ENCODE results near the gene EIPR1.
"Not testable (repeated sequence)": the region's sequence is repeated elsewhere in the genome, so short reads cannot be mapped to it uniquely, and the experiment has no call there.

EIPR1 gene

DNA sequence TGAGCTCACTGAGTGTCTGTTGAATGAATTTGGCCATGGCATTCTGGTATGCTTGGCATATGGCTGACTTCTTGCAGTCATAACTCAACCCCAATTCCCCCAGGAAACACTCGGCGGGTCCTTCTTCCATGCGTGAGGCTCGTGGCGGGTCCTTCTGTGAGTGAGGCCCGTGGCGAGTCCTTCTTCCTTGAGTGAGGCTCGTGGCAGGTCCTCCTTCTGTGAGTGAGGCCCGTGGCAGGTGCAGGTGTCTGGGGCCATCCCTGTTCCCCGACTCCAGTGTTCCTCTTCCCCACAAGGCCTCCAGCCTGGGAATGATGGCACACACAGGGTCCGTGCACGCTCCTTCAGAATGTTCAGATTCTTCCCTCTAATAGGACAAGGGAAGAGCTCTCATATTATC lies 169.0 kb downstream of the EIPR1 start:
- no peak for DNase-seq (ENCODE audit: low read depth)
- no peak overlapping the region for H3K4me3 ChIP-seq (ENCODE audit: low read depth, low read length)

DNA sequence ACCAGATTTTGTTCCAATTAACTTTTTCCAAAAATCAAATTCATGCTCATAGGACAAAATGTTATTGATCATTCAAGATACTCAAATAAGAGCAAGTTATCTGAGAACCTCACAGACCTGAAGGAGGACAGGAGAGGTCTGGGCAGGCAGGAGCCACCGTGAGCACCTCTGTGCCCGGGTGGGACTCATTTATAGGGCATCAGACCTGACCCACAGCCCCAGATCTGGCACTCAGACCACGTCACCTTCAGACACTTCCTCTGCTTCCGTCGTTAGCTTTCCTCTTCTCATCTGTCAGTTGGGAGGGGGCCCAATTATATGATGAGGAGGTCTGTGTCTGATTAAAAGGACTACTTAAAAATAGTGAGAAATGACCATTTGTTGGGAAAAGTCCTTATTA lies 169.4 kb downstream of the EIPR1 start:
- DNase-seq (ENCODE audit: low read depth): no peak
- H3K4me3 ChIP-seq (ENCODE audit: low read depth, low read length): no peak overlapping the region

DNA sequence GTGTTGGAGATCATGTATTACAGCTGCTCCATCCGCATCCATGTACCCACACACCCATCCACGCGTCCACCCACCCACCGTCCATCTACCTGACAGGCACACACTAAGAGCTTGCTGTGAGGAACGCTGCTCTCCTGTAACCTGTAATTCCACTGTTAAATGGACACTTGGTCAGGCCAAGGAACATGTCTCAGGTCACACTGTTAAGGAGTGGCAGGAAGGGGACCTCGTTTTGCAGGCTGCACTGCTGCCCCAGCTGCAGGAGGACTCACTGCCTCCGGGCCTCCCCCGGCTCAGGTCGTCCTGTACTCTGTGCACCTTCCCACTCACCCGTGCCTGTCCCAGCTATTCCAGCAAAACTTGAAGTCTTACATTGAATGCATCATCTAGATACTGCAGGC lies 170.5 kb downstream of the EIPR1 start:
- H3K4me3 ChIP-seq (ENCODE audit: low read depth, low read length): no peak overlapping the region
- DNase-seq (ENCODE audit: low read depth): no peak

DNA sequence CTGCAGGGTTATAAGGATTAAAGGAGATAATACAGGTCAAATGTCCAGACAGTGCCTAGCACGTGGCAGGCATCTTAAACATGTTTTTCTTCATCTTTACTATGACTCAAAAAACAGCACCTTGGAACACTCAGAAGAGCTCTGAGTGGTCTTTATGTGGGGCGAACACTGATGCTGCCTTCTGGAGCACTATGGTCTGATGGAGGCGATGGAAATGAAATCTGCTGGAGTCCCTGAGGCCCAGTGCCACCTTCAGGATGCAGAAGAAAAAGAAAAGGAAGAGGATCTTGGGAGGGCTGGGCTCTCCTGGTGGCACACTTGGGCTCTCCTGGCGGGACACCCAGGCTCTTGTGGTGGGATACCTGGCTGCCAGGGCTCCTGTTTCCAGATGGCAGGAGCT lies 171.8 kb downstream of the EIPR1 start:
- H3K4me3 ChIP-seq (ENCODE audit: low read depth, low read length): no peak overlapping the region
- no peak for DNase-seq (ENCODE audit: low read depth)

DNA sequence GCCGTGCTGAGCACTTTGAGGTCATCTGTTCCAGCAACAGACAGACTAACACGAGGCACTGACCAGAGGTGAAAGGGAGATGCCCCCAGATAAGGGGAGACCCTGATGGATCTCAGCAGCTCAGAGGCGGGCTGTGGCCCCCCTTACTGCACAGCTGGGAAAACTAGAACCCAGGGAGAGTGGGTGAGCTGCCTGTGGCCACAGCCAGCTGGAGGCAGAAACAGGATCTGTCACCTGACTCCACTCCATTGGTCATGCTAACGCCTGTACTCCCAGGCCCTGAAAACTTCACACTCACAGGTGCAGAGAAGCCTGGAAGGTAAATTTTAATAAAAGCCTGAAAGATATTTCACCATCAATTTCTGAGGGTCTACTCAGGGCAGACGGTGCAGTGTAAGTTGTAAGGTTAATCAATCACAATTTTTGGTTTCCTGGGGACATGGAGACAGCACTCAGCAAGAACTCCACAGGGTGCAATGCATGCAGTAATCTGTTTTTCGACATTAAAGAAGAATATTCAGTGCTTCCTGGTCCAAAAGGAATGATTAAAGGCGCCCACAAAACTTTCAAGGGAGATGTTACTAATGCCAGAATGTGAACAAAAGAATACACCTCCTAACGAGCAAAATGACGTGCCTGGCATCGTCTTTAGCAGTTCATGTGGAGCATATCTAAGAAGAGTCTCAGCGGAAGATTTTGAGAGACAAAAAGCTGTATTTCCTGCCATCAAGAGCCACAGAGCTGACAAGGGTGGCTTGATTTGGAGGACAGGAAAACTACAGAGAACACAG lies 173.4 kb downstream of the EIPR1 start:
- no peak overlapping the region for H3K4me3 ChIP-seq (ENCODE audit: low read depth, low read length)
- no peak for DNase-seq (ENCODE audit: low read depth)

DNA sequence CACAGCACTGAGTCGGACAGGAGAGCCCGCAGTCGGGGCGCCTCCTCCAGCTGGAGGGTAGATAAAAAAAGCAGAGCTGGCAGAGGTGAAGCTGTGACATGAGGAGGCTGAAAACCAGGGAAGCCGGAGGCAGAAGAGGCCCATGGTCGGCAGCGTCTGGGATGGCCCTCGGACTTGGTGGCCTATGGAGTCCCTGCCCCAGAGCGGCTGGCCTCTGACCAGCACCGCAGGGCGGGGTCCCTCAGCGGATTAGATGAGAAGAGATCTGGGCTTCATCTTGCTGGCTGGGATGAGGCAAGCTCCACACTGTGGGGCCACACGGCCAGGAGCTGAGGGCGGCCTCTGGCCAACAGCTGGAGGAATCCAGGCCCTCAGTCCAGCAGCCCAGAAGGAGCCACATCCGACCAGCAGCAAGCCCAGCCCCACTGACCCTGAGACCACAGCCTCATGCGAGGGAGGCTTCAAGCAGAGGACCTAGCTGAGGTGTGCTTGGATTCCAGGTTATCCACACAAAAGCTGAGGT lies 174.1 kb downstream of the EIPR1 start:
- DNase-seq (ENCODE audit: low read depth): no peak
- H3K4me3 ChIP-seq (ENCODE audit: low read depth, low read length): no peak overlapping the region

DNA sequence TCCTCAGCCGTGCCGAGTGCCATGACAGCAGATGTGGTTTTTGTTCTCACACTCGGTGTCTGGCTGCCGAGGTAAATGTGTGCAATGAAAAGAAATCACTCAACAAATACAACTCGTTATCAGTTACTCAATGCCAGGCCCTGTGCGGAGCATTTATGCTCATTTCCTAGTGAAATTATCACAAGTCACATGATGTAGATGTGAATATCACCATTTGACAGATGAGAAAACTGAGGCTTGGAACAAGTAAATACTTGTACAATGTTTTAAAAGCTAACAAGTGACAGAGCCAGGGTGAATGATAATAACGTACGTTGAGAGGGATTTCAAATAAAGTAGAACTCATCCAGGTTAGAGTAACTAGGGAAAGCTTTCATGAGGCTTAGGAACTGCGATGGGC lies 174.7 kb downstream of the EIPR1 start:
- no peak overlapping the region for H3K4me3 ChIP-seq (ENCODE audit: low read depth, low read length)

DNA sequence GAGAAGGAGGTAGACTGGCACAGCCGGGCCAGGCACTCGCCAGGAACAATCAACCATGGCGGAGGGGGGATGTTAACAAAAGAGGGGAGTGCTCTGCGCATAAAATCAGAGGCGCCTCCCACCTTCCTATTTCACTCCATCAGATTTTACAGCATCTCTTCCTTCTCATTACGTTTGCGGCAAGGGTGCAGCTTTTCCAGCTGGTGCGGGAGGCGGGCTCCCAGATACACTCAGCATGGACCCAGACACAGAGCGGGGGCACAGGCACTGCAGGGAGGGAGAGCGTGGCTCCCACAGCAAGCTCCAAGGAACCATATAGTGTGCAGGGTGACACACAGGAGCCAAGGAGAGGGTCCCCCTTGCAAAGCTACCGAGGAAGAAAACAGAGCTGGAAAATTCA lies 176.3 kb downstream of the EIPR1 start:
- no peak overlapping the region for H3K4me3 ChIP-seq (ENCODE audit: low read depth, low read length)
- no peak for DNase-seq (ENCODE audit: low read depth)

More for the DNA sequence above, 174.7 kb downstream of the EIPR1 start:
- DNase-seq (ENCODE audit: low read depth): no peak

DNA sequence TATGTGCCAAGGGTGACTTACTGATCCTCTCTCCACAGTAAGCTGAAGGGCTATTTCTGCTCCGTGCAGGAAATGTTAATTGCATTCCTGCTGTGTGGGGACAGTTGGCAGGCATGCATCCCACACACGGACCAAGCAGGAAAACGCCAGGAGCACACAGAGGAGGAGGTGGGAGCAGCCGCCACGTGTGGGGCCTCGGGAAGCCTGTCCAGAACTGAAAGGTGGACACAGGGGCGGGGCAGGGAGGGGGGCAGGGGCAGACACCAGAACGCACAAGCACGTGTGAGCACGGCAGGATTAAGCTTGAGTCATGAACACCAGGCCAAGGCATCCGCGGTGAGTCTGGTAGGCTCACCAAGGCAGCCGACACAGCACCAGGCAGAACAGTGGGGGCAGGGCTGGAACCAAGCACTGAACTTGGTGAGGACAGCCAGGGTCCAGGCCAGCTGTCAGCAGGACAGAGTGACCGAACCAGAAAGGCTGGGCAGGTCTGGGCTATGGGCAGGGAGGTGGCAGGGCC lies 177.1 kb downstream of the EIPR1 start:
- DNase-seq (ENCODE audit: low read depth): no peak
- H3K4me3 ChIP-seq (ENCODE audit: low read depth, low read length): no peak overlapping the region

DNA sequence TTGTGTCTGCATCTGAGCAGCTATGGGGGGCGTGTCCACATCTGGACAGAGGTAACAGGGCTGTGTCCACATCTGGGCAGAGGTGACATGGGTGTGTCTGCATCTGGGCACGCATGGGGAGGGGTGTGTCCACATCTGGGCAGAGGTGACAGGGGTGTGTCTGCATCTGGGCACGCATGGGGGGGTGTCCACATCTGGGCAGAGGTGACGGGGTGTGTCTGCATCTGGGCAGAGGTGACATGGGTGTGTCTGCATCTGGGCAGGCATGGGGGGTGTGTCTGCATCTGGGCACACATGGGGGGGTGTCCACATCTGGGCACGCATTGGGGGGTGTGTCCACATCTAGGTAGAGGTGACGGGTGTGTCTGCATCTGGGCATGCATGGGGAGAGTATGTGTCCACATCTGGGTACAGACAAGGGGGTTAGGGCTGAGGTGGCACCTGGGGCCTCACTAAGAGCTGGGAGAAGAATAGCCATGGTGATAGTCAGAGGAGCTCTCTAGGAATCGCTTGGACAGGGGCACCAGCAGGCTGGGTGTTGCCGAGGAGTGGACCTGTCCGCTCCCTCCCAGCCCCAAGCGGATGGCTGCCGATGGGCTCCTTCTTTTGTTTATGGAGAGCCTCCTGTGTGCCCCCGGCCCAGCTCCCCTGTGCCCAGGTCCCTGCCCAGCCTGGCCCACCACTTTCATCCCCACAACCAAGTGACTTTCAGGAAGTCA lies 177.8 kb downstream of the EIPR1 start:
- DNase-seq (ENCODE audit: low read depth): no peak

DNA sequence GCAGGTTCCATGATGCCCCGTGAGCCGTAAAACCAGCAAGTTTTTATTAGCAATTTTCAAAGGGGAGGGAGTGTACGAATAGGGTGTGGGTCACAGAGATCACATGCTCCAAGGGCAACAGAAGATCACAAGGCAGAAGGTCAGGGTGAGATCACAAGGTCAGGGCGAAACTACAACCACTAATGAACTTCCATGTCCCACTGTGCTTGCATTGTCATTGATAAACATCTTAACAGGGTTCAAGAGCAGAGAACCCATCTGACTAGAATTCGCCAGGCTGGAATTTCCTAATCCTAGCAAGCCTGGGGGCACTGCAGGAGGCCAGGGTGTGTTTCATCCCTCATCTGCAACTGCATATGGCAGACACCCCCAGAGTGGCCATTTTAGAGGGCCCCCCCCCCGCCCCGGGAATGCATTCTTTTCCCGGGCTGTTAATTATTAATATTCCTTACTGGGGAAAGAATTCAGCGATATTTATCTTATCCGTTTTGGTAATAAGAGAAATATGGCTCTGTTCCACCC lies 178.9 kb downstream of the EIPR1 start:
- H3K4me3 ChIP-seq (ENCODE audit: low read depth, low read length); DNase-seq (ENCODE audit: low read depth): not testable (repeated sequence)

More for the DNA sequence above, 177.8 kb downstream of the EIPR1 start:
- H3K4me3 ChIP-seq (ENCODE audit: low read depth, low read length): no peak overlapping the region

DNA sequence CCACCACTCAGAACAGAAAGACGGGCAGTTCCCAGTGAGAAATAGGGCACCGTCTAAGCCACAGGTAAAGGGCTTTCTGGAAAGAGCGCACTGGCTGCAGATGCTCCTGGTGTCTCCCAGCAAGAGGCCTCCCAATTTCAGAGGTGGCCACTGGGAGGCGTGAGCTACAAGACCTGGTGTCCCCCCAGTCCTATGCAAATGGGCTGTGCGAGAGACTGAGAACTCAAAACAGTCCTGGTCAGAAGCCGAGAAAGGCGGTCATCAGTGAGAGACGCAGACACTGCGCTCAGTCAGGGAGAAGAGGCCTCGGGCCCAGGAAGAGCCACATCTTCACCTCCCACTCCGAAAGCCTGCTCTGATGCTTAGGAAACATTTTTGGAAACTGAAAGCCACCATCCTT lies 179.5 kb downstream of the EIPR1 start:
- H3K4me3 ChIP-seq (ENCODE audit: low read depth, low read length): no peak overlapping the region
- no peak for DNase-seq (ENCODE audit: low read depth)

DNA sequence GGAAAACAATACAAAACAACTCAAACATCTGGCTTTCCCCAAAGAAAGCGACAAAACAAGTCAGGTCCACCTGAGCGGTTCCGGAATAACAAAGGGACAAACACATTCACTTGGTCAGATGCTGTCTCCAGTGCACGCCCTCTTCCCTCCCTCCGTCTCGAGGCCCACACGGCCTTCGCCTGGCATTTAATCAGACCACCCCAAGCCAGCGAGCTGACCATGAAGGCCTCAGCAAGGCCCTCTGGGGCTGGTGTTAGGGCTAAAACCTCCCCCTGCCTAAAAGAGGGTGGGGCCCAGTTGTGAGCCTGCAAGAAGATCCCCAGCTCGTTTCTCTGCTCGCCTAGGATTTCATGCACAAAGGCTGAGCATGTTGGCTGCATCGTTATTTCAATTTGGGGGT lies 180.3 kb downstream of the EIPR1 start:
- no peak overlapping the region for H3K4me3 ChIP-seq (ENCODE audit: low read depth, low read length)
- DNase-seq (ENCODE audit: low read depth): no peak

DNA sequence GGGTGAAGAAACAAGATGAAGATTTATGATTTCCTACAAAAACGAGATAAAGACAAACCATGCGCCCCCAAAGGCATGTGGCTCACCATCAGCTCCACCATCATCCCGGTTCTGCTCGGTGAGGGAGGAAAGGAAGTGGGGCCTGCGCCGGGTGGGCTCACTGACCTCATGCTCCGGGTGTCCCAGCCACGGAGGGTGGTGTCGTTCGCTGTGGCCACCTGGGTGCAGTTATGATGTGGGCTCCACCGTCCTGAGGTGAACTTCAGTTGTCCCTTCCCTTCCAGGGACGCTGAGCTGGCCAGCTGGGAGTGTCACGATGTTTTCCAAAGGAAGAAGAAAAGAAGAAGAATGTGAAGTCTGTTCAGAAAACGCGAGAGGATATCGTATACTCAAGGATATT lies 180.9 kb downstream of the EIPR1 start:
- no peak for DNase-seq (ENCODE audit: low read depth)
- H3K4me3 ChIP-seq (ENCODE audit: low read depth, low read length): no peak overlapping the region

DNA sequence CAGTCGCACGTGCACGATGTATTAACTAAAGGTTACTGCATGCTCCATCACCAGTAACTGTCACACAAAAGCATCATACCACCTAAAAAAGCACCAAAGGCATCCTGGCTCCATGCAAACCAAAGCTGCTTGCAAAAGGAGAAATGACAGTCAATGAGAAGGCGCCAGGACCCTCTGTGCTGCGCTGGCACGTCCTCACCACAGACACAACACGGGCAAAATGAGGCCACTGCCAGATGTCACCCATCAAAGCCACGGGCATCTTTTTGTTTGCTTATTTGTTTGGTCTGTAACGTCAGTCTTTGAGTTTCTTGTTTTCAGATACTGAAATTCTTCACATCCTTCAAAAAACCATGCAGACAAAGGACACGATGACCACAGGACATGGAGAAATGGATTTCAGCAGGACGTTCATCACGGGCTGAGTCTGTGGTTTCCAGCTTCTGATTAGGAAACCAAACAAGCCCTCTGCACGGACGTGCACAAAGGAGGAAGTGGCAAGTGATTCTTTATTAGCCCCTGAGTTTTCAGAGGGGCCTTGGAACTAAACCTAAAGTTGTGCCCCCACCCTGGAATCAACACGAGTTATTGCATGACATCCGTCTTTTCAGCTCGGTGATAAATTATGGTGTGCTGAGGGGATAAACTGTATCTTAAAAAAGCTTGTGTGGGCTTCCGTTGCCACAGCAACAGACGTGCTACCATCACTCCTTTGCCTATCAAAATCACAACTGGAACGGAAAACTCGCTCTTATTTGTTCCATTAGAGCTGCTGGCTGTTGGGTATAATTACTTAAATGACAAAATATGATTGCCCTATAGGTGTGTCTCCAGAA lies 181.8 kb downstream of the EIPR1 start:
- DNase-seq (ENCODE audit: low read depth): no peak
- no peak overlapping the region for H3K4me3 ChIP-seq (ENCODE audit: low read depth, low read length)

DNA sequence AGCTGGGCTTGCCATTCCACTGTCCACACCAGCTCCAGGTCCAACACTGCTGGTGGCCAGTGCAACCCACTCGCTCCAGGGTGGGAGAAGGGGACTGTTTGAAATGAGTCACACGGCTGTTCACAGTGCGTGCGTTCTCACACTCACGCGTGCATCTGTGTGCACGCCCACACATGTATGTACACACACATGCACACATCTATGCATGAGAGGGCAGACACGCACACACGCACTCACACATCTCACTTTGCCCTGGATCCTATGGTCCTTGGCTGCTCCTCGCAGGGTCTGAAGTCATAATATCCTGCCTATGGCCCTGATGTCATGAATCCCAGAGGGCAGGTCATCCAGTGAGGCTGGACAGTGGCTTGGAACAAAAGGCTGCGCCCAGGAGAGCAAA lies 182.8 kb downstream of the EIPR1 start:
- no peak overlapping the region for H3K4me3 ChIP-seq (ENCODE audit: low read depth, low read length)
- DNase-seq (ENCODE audit: low read depth): no peak

DNA sequence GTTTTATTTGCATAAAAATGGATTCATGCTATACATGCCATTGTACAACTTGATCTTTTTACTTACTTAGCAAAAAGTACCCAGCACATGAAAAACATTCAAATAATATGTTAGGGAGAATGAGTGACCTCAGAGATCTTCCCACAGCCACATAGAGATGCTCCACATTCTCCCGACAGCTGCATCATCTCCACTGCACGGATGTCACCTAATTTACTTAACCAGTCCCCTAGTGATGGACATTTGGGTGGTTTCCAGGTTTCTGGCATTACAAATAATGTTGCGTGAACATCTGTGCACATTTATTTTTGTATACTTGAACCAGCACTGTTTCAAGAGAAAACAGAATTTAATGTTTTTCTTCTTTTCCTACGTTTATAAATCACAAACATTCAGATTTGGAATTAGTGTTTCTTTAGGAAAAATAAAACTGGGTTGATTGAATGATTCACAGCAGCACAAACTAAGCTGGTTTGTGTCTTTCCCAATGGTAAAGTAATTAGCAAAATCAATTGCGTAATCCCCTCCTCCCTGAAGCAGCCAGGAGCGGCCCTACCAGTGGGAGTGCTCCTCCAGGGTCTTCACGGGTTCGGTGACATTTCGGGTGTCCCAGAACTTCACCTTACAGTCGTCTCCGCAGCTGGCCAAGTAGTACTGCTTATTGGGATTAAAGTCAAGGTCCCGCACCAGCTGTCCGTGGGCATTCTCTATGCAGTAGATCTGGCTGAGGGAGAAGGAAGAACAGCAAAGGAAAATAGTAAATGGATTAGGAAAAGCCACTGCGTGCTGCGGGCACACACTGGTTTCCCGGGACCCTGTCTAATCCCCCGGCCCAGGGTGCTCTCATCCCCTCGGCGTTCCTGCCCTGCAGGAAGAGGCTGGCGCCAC lies 183.9 kb downstream of the EIPR1 start:
- no peak for DNase-seq (ENCODE audit: low read depth)
- H3K4me3 ChIP-seq (ENCODE audit: low read depth, low read length): no peak overlapping the region

DNA sequence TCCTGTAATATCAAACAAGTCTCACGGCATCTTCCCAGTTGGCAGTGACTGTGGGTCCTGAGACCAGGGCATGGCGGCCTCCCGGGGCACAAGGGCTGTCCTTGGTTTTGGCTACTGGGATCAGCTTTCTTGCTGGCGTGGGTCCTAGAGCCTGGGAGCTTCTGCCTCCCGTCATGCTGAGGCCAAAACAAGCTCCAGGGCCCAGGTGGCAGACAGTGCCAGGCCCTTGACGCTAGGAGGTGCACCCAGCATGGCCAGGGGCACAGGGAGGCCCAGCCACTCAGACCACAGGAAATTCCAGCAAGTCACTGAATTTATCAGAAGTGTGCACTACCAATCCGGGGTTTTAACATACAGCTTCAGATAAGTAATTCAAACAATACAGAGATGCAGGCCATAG lies 184.7 kb downstream of the EIPR1 start:
- DNase-seq (ENCODE audit: low read depth): no peak
- no peak overlapping the region for H3K4me3 ChIP-seq (ENCODE audit: low read depth, low read length)
